Measurements from ENCODE around the gene TMTC2.

Gene TMTC2

DNA sequence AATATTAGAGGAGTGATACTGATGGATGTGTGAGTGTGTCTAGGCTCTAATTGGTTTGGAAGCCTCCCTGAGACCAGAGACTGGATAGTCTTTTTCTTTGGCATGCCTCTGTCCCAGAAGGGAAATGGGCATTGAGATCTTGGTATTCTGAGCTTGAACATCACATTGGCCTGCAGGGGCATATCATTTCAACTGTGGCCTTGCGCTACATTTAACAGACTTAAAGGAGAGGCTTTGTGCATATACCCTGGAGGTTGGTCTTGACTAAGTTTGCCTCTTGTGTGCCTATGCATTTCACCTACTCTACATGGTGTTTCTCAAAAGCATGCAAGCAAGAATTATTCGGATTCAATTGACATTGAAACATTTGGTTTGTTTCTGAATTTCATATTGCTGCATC lies 185.4 kb downstream of the TMTC2 start:
- Histone ChIP-seq H3K4me3 (IDR thresholded peaks at IDR 0.05; ENCODE audit: insufficient read depth, low read depth, low read length) (no peak overlapping the region), H3K9ac (no peak overlapping the region), H3K27me3 (ENCODE audit: insufficient read depth, low read depth) (no peaks in the 10 kb centered on the region), H2AFZ (ENCODE audit: low read depth) (no peak overlapping the region), H3K36me3 (ENCODE audit: insufficient read depth) (no peaks in the 10 kb centered on the region), H3K27ac (no peak overlapping the region), H4K20me1 (ENCODE audit: insufficient read depth) (no peaks in the 10 kb centered on the region), H3K4me2 (no peak overlapping the region), H3K4me1 (ENCODE audit: low read depth, poor library complexity, severe bottlenecking) (no peaks in the 10 kb centered on the region), H3K79me2 (ENCODE audit: insufficient read depth, low read depth) (no peaks in the 10 kb centered on the region)
- TF ChIP-seq, protein P1, sequence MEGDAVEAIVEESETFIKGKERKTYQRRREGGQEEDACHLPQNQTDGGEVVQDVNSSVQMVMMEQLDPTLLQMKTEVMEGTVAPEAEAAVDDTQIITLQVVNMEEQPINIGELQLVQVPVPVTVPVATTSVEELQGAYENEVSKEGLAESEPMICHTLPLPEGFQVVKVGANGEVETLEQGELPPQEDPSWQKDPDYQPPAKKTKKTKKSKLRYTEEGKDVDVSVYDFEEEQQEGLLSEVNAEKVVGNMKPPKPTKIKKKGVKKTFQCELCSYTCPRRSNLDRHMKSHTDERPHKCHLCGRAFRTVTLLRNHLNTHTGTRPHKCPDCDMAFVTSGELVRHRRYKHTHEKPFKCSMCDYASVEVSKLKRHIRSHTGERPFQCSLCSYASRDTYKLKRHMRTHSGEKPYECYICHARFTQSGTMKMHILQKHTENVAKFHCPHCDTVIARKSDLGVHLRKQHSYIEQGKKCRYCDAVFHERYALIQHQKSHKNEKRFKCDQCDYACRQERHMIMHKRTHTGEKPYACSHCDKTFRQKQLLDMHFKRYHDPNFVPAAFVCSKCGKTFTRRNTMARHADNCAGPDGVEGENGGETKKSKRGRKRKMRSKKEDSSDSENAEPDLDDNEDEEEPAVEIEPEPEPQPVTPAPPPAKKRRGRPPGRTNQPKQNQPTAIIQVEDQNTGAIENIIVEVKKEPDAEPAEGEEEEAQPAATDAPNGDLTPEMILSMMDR (conservative IDR thresholded peaks at IDR 0.05; ENCODE audit: low read depth, low read length), result no peak

DNA sequence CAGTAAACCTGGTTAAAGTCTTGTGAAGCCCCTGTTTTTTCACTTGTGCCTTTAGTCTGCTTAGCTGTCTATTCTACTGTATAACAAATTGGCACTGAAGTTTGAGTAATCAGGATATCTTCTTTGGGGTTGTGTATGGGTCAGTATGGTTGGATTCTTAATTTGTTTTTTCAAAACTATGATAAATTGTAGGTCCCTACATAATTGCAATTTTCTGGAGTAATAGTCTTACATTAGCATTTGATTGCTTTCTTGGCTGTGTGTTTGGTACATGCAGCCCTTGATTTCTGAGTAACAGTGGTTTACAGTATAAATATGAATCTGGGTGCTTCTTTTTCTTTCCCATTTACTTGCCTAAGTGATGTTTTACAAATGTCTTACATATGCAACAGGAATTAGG lies 186.6 kb downstream of the TMTC2 start:
- no peak overlapping the region for H2AFZ ChIP-seq (ENCODE audit: low read depth)
- no peaks in the 10 kb centered on the region for H4K20me1 ChIP-seq (ENCODE audit: insufficient read depth)
- no peaks in the 10 kb centered on the region for H3K36me3 ChIP-seq (ENCODE audit: insufficient read depth)
- H3K27me3 ChIP-seq (ENCODE audit: insufficient read depth, low read depth), result no peaks in the 10 kb centered on the region
- no peak overlapping the region for H3K4me3 ChIP-seq (IDR thresholded peaks at IDR 0.05; ENCODE audit: insufficient read depth, low read depth, low read length)
- TF ChIP-seq, protein P1 (conservative IDR thresholded peaks at IDR 0.05; ENCODE audit: low read depth, low read length), result no peak
- no peaks in the 10 kb centered on the region for H3K4me1 ChIP-seq (ENCODE audit: low read depth, poor library complexity, severe bottlenecking)
- no peak overlapping the region for H3K4me2 ChIP-seq
- H3K27ac ChIP-seq, result no peak overlapping the region
- no peak overlapping the region for H3K9ac ChIP-seq
- H3K79me2 ChIP-seq (ENCODE audit: insufficient read depth, low read depth), result no peaks in the 10 kb centered on the region

GRCh38 chr12:82873951-82874350 lies 187.2 kb downstream of the TMTC2 start:
- no peaks in the 10 kb centered on the region for H3K79me2 ChIP-seq (ENCODE audit: insufficient read depth, low read depth)
- no peaks in the 10 kb centered on the region for H3K36me3 ChIP-seq (ENCODE audit: insufficient read depth)
- no peak overlapping the region for H3K9ac ChIP-seq
- no peak overlapping the region for H3K27ac ChIP-seq
- no peak overlapping the region for H2AFZ ChIP-seq (ENCODE audit: low read depth)
- H3K4me2 ChIP-seq, result no peak overlapping the region
- no peaks in the 10 kb centered on the region for H4K20me1 ChIP-seq (ENCODE audit: insufficient read depth)
- no peaks in the 10 kb centered on the region for H3K27me3 ChIP-seq (ENCODE audit: insufficient read depth, low read depth)
- H3K4me3 ChIP-seq (IDR thresholded peaks at IDR 0.05; ENCODE audit: insufficient read depth, low read depth, low read length), result no peak overlapping the region
- no peaks in the 10 kb centered on the region for H3K4me1 ChIP-seq (ENCODE audit: low read depth, poor library complexity, severe bottlenecking)
- TF ChIP-seq, protein P1 (conservative IDR thresholded peaks at IDR 0.05; ENCODE audit: low read depth, low read length), result no peak

DNA sequence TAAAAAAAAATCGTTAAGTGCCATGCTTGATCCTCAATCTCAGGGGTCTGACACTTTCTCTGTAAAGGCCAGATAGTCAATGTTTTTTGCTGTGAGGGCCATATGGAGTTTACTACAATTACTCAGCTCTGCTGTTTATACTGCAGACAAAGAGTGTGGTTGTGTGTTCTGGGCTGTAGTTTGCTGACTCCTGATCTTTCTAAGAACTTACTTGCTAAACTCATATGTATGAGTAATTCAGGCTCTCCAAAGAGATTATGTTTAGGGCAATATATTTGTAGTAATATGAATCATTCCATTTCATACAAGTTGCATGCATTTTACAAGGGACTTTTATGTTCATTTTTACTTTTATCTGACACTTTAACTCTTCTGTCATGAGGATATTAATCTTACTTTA lies 188.2 kb downstream of the TMTC2 start:
- Histone ChIP-seq H3K4me2 (no peak overlapping the region), H3K27ac (no peak overlapping the region), H3K27me3 (ENCODE audit: insufficient read depth, low read depth) (no peaks in the 10 kb centered on the region), H3K79me2 (ENCODE audit: insufficient read depth, low read depth) (no peaks in the 10 kb centered on the region), H4K20me1 (ENCODE audit: insufficient read depth) (no peaks in the 10 kb centered on the region), H3K4me3 (IDR thresholded peaks at IDR 0.05; ENCODE audit: insufficient read depth, low read depth, low read length) (no peak overlapping the region), H3K9ac (no peak overlapping the region), H2AFZ (ENCODE audit: low read depth) (no peak overlapping the region), H3K36me3 (ENCODE audit: insufficient read depth) (no peaks in the 10 kb centered on the region), H3K4me1 (ENCODE audit: low read depth, poor library complexity, severe bottlenecking) (no peaks in the 10 kb centered on the region)
- TF ChIP-seq, protein P1 (conservative IDR thresholded peaks at IDR 0.05; ENCODE audit: low read depth, low read length), result no peak

Measured in KMS-11 (cell line).